ENCODE data around the gene ARHGEF7. TPM values are rescaled to one million over a fixed set of nuclear protein-coding genes. Genes with fewer than 3 reads are reported as not detected.
A peak's percentile ranks its signal among the peaks of the same experiment; 100 is the strongest.

Gene ARHGEF7
- total RNA-seq, 1 donor from 2014 or later, result 95.7 TPM

DNA sequence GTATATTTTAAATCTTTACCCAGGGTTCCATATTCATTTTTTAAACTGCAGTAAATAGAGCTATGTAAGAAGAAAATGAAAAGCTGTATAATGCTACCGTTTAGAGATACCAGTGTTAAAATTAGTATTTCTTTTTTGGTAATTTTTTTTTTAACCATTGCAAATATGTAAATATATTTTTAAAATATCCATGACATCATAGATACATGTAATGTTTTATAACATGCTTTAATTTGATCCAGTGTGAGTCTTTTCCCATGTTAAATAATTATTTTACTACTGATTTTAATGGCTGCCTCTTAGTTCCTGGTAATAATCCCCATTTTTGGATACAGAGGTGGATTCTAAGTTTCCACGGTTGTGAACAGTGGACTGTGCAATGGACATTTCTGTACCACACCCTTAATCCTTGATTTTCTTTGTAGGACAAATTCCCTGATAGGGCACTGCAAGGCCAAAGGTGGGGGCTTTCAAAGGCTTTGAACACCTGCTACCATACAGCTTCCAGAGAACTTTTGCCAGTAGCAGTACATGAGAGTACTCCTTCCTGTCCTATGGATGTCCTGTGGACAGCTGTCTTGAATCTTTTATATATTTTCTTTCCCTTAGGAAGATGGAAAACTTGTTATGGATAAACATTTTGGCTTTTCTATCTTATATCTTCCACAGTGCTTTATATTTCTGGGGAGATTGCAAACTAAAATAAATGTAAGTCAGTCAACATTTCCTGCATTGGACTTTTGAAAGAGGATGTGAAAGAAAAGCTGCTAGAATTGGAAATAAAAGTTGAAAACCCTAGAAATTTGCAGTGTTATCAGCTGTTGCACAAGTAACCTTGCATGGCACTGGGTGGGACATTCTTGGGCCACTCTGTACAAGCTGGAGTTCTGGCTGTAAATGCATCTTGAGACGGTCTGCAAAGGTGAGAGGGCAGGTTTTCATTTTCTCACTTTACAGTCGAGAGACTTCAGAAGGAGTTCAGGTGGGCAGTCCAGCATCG, 46.8 kb downstream of the ARHGEF7 start:
- Mint-ChIP-seq H3K4me3 (peak overlapping the region; percentile 50), H3K9me3 (no peaks in the 10 kb centered on the region), H3K27ac (peak overlapping the region; percentile 64), H3K27me3 (no peaks in the 10 kb centered on the region), H3K36me3 (ENCODE audit: low read depth) (peaks cover 53% of the 10 kb centered on the region), H3K4me1 (peaks cover 65% of the 10 kb centered on the region)
- intact Hi-C loops (cut with micrococcal nuclease), result loop anchor here (1.0 kb wide), 1 partner anchor 8 kb away; no protein-coding TSS in a partner anchor
- POLR2A ChIA-PET, result interaction anchor here (2.6 kb wide), 1 partner anchor 23 kb away, joined by 8 read pairs; no protein-coding TSS in a partner anchor
- ATAC-seq (ENCODE audit: low read depth) (peak; percentile 43), DNase-seq (no peak)
- CTCF ChIA-PET, result no interaction called here
- TF ChIP-seq, protein P1, sequence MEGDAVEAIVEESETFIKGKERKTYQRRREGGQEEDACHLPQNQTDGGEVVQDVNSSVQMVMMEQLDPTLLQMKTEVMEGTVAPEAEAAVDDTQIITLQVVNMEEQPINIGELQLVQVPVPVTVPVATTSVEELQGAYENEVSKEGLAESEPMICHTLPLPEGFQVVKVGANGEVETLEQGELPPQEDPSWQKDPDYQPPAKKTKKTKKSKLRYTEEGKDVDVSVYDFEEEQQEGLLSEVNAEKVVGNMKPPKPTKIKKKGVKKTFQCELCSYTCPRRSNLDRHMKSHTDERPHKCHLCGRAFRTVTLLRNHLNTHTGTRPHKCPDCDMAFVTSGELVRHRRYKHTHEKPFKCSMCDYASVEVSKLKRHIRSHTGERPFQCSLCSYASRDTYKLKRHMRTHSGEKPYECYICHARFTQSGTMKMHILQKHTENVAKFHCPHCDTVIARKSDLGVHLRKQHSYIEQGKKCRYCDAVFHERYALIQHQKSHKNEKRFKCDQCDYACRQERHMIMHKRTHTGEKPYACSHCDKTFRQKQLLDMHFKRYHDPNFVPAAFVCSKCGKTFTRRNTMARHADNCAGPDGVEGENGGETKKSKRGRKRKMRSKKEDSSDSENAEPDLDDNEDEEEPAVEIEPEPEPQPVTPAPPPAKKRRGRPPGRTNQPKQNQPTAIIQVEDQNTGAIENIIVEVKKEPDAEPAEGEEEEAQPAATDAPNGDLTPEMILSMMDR (IDR thresholded peaks at IDR 0.05), result no peak

DNA sequence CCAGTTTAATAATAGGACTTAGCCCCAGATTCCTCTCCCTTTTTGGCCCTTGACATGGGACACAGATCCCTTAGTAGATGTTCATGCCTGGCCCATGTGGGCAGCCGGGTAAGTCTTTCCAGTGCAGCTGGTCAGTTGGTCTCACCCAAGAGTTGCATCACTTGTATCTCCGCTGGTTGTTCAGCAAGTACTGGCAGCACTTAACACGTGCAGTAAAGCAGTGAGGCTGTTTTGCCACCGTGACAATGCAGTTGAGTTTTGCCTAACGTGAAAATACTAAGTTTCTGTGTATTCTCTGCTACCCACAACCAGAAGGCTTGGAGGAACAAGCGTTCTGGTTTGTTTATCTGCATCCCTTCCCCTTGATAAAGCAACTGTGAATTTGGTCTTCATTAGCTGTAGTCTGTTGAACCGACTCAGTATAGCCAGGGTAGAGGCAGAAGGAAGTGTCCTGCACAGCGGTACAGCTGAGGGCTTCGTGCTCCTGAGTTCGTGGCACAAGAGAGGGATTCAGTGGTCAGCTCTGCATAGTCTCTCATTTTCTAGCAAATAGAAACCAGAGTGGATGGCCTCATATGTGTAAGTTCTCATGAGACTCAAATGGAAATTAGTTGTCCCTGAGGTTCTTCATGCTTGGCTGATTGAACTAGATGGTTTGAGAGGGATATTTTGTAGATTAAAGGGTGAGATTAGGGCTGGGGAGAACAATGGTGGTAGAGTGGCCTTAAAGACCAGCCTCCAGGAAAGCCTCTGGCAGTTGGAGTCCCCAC, 50.3 kb downstream of the ARHGEF7 start:
- Mint-ChIP-seq H3K4me1 (peaks cover 90% of the 10 kb centered on the region), H3K36me3 (ENCODE audit: low read depth) (peaks cover 57% of the 10 kb centered on the region), H3K9me3 (no peaks in the 10 kb centered on the region), H3K27ac (peak overlapping the region; percentile 22), H3K4me3 (peak overlapping the region; percentile 16), H3K27me3 (no peaks in the 10 kb centered on the region)
- DNase-seq, result no peak
- intact Hi-C loops (cut with micrococcal nuclease), result no loop called here
- ATAC-seq (ENCODE audit: low read depth), result no peak
- ChIA-PET CTCF (no interaction called here), POLR2A (interaction anchor here (1.0 kb wide), 1 partner anchor 13 kb away, joined by 3 read pairs; no protein-coding TSS in a partner anchor)
- TF ChIP-seq, protein P1 (IDR thresholded peaks at IDR 0.05), result no peak

DNA sequence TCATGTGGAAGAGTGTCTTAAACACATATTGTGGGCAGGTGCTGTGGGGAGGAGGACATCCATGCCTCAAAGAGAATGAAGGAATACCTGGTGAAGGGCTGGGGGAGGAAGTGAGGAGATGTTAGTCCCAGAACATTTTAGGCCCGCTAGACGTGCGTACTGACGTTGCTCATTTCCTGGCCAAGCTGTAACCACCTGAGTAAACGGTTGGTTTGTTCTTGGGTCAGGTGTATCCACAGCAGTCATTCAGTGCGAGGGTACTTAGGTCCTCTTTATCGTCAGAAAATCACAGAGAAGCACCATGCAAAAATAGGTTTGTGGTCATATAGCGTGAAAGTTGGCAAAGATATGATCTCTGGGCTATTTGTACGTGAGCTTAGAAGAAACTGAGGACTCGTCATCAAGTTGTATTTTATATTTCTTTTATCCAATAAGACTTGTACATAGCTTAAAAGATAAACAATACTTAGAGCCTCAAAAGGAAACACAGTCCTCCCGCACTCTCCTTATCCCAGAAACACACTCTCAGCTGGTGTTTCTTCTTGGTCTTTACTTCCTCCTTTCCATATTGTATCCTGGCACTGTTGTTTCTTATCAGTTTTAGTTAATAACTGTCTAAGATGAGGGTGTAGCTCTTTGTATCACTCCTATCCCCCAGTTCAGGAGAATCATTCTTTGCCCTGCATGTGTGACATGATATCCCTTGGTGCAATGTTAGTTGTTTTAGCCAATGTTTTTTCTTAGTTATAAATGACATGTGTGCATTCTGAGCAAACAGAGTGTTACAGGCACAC, 52.0 kb downstream of the ARHGEF7 start:
- TF ChIP-seq, protein P1 (IDR thresholded peaks at IDR 0.05), result no peak
- intact Hi-C loops (cut with micrococcal nuclease), result loop anchor here (1.0 kb wide), 1 partner anchor 17 kb away; no protein-coding TSS in a partner anchor
- DNase-seq (no peak), ATAC-seq (ENCODE audit: low read depth) (peak; percentile 67)
- Mint-ChIP-seq H3K27ac (peak overlapping the region; percentile 80), H3K27me3 (no peaks in the 10 kb centered on the region), H3K9me3 (no peaks in the 10 kb centered on the region), H3K4me3 (peak overlapping the region; percentile 55), H3K36me3 (ENCODE audit: low read depth) (peaks cover 55% of the 10 kb centered on the region), H3K4me1 (peaks cover 91% of the 10 kb centered on the region)
- POLR2A ChIA-PET, result no interaction called here
- CTCF ChIA-PET, result interaction anchor here (0.8 to 1.0 kb wide), 2 partner anchors 49 to 99 kb away, joined by 4 to 5 read pairs; no protein-coding TSS in a partner anchor

DNA sequence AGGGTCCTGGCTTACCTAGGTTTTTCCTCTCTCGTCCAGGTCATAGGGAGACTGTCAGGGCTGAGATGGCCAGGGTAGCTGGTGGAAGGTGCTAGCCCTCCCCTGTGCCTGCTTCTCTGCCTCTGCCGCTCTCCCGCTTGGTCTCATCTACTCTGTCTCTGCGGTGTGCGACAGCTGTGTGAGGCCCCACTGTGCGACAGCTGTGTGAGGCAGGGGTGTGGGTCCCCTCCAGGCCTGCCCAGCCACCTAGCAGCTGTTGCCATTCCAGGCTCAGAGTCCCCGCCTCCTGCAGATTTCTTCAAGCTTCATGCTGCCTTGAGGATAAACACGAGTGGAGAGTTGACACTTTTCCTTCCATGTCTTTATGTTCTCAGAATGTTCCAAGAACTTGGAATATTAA, 53.0 kb downstream of the ARHGEF7 start:
- ChIA-PET POLR2A (no interaction called here), CTCF (no interaction called here)
- H3K4me1 Mint-ChIP-seq, result peaks cover 84% of the 10 kb centered on the region
- DNase-seq (no peak), ATAC-seq (ENCODE audit: low read depth) (no peak)
- peaks cover 56% of the 10 kb centered on the region for H3K36me3 Mint-ChIP-seq (ENCODE audit: low read depth)
- no peak overlapping the region for H3K4me3 Mint-ChIP-seq
- intact Hi-C loops (cut with micrococcal nuclease), result no loop called here
- TF ChIP-seq, protein P1 (IDR thresholded peaks at IDR 0.05), result no peak
- H3K27ac Mint-ChIP-seq, result peak overlapping the region; percentile 7
- no peaks in the 10 kb centered on the region for H3K9me3 Mint-ChIP-seq
- no peaks in the 10 kb centered on the region for H3K27me3 Mint-ChIP-seq

Measured in activated B cell treated with CpG ODN at 0.5 μM for 24 hours (primary cell).